SJCRH30 (cell line): Measurements from ENCODE around the gene FARS2. TPM values are rescaled to one million over a fixed set of nuclear protein-coding genes. Genes with fewer than 3 reads are reported as not detected.
A peak's percentile ranks its signal among the peaks of the same experiment; 100 is the strongest.

Experiments
- DNase-seq, 2 experiments: peaks; one replicate each; pipeline ENCODE4 v3.0.0-alpha.2; 2015 to 2020
- H3K27ac ChIP-seq: fragments of 250-450 bp; sonication (Bioruptor Pico); 2 replicates; pipeline ENCODE4 v1.5.1; 2020; ENCODE audit warnings: mild to moderate bottlenecking, moderate library complexity
- H3K27me3 ChIP-seq: fragments of 250-450 bp; sonication (Bioruptor Pico); 2 replicates; pipeline ENCODE4 v1.5.1; 2020; ENCODE audit warnings: mild to moderate bottlenecking, moderate library complexity
- H3K36me3 ChIP-seq: fragments of 250-450 bp; sonication (Bioruptor Pico); 2 replicates; pipeline ENCODE4 v1.5.1; 2020; ENCODE audit warnings: mild to moderate bottlenecking, moderate library complexity
- H3K4me1 ChIP-seq: fragments of 250-450 bp; sonication (Bioruptor Pico); 2 replicates; pipeline ENCODE4 v1.5.1; 2020; ENCODE audit warnings: mild to moderate bottlenecking, moderate library complexity
- H3K4me3 ChIP-seq: fragments of 250-450 bp; sonication (Bioruptor Pico); 2 replicates; pipeline ENCODE4 v1.5.1; 2020; ENCODE audit warnings: mild to moderate bottlenecking, moderate library complexity
- H3K9me3 ChIP-seq: fragments of 250-450 bp; sonication (Bioruptor Pico); replicated peaks from 2 replicates; pipeline ENCODE4 v1.5.1; 2020; ENCODE audit warnings: mild to moderate bottlenecking, moderate library complexity
- total RNA-seq: library from RNA; depleted of rRNA; stranded (reverse); fragments of >200 nt; shearing (Covaris generic); gene quantifications from 2 replicates; pipeline ENCODE4 v1.2.3, GENCODE V29; 2014

FARS2 gene
- total RNA-seq, 1 experiment from 2014 or later: 10.5 TPM

DNA sequence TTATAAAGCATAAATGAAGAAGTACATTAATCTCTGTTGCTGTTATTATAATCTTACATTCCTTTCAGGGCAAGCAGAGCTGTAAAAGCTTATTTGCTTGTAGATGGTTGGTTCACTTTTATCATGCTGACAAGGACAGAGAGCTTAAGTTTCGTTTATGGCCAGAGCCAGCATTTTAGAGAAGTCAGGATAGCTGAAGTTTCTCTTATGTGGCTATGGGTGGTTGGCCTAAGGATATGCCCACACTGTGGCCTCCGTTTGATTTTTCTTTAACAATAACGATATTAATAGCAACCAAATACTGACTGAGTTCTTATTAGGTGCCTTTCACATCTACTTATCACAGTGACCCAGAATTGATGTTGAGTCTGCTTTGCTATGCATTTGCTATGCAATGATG, 78.5 kb downstream of the FARS2 start:
- Histone ChIP-seq H3K27me3 (no peaks in the 10 kb centered on the region), H3K4me3 (no peak overlapping the region), H3K4me1 (peaks cover 2% of the 10 kb centered on the region; the same call in 1 of the 2 replicates), H3K36me3 (no peaks in the 10 kb centered on the region), H3K9me3 (no peaks in the 10 kb centered on the region), H3K27ac (no peak overlapping the region)
- no peak for DNase-seq

DNA sequence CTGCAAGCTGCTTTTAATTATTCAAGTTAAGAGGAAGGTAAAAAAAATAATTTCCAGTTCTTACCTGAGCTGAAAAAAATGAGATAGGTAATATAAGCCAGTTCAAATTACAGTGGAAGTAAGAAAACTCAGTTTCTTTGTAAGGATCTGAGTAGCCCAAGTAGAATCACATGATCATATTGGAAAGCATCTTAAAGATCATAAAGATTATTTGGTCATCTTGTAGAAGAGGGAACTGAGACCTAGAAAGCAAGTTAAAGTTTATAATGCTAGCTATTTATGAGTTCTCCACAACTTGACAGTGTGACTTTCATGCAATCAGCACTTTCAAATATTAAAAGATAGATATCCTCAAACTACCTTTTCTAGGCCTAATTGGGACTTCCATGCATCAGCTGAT, 80.5 kb downstream of the FARS2 start:
- Histone ChIP-seq H3K27me3 (no peaks in the 10 kb centered on the region), H3K4me3 (no peak overlapping the region), H3K27ac (no peak overlapping the region)

DNA sequence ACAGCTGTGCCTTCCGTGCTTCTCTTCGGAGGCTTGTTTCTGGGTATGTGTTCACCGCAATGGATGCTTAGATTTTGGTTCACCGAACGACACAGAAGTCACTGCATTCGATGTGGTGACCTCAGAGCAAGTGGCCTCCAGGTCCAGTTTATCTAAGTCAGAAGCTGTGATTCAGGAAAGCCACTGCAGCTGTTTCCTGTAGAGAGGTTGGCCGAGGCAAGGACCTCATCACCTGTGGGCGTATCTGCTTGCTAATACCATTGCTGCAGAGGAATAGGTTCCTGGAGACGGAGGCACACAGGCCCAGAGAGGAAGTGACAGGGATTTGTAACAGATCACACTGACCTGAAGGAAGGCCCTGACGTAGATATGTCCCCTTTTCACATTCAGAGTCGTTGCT, 82.7 kb downstream of the FARS2 start:
- H3K27ac ChIP-seq: peak overlapping the region; percentile 47

More for the DNA sequence above, 80.5 kb downstream of the FARS2 start:
- Histone ChIP-seq H3K9me3 (no peaks in the 10 kb centered on the region), H3K36me3 (no peaks in the 10 kb centered on the region), H3K4me1 (peaks cover 2% of the 10 kb centered on the region; the same call in 1 of the 2 replicates)
- no peak for DNase-seq

DNA sequence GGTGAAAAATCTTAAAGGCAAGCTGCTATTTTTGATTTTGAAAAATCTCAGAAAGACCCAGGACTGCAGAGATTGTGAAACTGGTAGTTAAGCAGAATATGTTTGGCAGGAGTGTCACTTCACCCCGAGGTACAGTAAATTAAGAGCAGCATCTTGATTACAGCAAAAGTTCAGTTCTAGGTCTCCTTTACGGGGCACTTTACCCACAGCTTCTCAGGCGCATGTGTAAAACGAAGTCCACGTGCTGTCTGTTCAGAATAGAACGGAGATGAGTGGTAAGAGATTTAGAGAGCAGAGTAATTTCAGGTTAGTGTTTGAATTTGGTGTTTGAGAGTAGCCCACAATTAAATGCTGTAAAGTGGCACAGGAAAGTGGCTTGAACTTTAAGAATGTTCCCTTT, 84.0 kb downstream of the FARS2 start:
- DNase-seq: no peak
- Histone ChIP-seq H3K9me3 (no peaks in the 10 kb centered on the region), H3K36me3 (no peaks in the 10 kb centered on the region), H3K27me3 (no peaks in the 10 kb centered on the region), H3K27ac (no peak overlapping the region), H3K4me3 (no peak overlapping the region), H3K4me1 (no peaks in the 10 kb centered on the region; the same call in 1 of the 2 replicates)

More for the DNA sequence above, 82.7 kb downstream of the FARS2 start:
- Histone ChIP-seq H3K9me3 (no peaks in the 10 kb centered on the region), H3K36me3 (no peaks in the 10 kb centered on the region), H3K4me3 (peak overlapping the region; percentile 26), H3K4me1 (no peaks in the 10 kb centered on the region; the same call in 1 of the 2 replicates), H3K27me3 (no peaks in the 10 kb centered on the region)
- peak; percentile 64 to 77 for DNase-seq

DNA sequence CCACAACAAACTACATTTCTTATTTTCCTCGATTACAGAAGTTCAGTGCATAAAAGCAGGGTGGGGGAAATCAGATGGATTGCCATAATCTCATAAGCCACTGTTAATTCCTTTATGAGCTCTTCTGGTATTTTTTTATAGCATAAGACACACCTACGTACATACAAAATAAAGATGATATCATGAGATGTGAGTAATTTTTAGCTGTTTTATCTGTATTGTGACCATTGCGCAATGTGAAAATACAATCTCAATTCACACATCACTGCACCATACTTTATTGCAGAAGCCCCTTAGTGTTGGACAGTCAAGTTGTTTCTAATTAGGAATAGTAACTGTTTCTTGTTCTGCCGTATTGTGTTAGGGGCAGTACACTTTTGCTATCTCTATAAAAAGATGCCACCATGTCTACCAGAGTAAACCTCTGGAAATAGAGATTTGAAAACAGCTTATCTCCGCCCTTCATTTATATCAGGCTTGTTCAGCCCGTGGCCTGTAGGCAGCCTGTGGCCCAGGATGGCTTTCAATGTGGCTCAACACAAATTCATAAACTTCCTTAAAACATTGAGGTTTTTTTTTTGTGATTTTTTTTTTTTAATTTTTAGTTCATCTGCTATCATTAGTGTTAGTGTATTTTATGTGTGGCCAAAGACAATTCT, 90.4 kb downstream of the FARS2 start:
- Histone ChIP-seq H3K36me3 (no peaks in the 10 kb centered on the region), H3K4me1 (no peaks in the 10 kb centered on the region), H3K9me3 (no peaks in the 10 kb centered on the region), H3K27me3 (no peaks in the 10 kb centered on the region), H3K27ac (no peak overlapping the region), H3K4me3 (no peak overlapping the region)
- DNase-seq: no peak

DNA sequence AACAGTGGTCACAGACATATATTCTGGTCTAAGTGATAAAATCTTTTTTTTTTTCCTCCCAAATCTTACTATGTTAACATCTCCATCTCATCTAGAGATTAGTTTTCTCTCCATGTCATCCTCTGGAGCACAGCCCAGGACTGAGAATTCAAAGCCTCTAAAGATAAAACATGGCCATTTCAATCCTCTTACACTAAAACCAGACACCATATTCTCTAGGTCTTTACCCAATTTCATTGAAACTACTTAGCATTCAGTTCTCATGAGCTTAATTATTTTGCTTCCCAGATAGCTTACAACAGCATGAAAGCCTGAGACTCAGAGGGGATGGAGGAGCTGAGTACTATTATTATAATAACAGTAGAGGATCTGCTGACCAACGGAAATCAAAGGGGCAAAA, 92.7 kb downstream of the FARS2 start:
- Histone ChIP-seq H3K4me3 (no peak overlapping the region), H3K9me3 (no peaks in the 10 kb centered on the region), H3K27ac (no peak overlapping the region), H3K27me3 (no peaks in the 10 kb centered on the region), H3K4me1 (no peaks in the 10 kb centered on the region), H3K36me3 (no peaks in the 10 kb centered on the region)
- DNase-seq: no peak

DNA sequence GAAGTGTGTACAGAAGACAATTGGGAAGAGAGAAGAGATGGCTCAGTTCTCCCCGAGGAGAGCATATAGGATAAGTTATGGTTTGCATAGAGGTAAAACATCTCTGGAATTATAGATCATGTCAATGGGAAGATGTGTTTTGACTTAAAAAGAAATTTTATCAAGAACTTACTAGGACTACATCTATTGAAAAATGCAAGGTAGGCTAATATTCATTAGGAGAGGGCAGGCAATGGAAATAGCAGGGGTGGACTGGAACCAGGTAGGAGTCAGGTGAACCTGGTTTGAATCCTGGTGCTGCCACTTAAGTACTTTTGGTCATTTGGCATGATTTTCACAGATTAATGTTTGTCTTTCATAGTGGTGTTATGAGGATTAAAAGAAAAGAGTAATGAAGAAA, 96.2 kb downstream of the FARS2 start:
- DNase-seq: no peak
- Histone ChIP-seq H3K36me3 (no peaks in the 10 kb centered on the region), H3K9me3 (no peaks in the 10 kb centered on the region), H3K27me3 (no peaks in the 10 kb centered on the region), H3K27ac (no peak overlapping the region), H3K4me1 (no peaks in the 10 kb centered on the region), H3K4me3 (no peak overlapping the region)

DNA sequence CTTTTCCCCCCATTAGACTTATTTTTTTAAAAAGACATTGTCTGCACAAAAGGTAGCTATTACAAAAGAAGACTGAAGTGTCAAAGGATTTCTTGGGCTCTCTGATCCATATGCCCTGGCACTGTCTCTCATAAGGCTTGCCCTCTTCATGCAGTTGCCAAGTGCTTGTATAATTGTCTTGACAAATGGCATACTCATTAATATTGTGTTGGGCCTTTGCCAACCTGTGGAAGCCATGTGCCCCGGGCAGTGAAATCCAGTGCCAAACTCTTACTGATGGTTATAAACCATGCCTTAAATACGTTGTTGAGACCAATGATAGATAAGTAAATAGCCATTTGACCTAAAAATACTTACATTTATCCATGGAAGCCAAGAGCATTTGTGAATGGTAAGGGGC, 98.1 kb downstream of the FARS2 start:
- no peak for DNase-seq
- Histone ChIP-seq H3K27ac (no peak overlapping the region), H3K4me3 (no peak overlapping the region), H3K36me3 (no peaks in the 10 kb centered on the region), H3K9me3 (no peaks in the 10 kb centered on the region), H3K27me3 (no peaks in the 10 kb centered on the region), H3K4me1 (no peaks in the 10 kb centered on the region)

DNA sequence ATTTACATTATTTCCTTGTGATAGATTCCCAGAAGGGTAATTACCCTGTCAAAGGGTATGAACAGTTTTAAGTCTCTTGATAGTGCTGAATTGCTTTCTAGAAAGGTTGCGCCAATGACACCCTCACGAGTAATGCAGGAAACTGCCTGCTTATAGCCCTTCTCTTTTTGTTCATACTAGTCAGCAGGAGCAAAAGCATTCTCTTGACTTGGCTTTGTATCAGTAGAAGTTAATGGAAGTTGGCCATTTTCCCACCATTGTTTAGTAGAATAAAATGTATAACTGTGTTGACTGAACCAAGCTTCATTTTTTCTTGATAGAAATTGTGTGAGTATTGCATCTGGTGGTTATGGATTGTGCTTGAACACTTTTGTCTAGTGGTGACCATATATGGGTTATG, 100.1 kb downstream of the FARS2 start:
- Histone ChIP-seq H3K9me3 (no peaks in the 10 kb centered on the region), H3K27me3 (no peaks in the 10 kb centered on the region), H3K4me1 (no peaks in the 10 kb centered on the region), H3K27ac (no peak overlapping the region), H3K4me3 (no peak overlapping the region), H3K36me3 (no peaks in the 10 kb centered on the region)
- no peak for DNase-seq

DNA sequence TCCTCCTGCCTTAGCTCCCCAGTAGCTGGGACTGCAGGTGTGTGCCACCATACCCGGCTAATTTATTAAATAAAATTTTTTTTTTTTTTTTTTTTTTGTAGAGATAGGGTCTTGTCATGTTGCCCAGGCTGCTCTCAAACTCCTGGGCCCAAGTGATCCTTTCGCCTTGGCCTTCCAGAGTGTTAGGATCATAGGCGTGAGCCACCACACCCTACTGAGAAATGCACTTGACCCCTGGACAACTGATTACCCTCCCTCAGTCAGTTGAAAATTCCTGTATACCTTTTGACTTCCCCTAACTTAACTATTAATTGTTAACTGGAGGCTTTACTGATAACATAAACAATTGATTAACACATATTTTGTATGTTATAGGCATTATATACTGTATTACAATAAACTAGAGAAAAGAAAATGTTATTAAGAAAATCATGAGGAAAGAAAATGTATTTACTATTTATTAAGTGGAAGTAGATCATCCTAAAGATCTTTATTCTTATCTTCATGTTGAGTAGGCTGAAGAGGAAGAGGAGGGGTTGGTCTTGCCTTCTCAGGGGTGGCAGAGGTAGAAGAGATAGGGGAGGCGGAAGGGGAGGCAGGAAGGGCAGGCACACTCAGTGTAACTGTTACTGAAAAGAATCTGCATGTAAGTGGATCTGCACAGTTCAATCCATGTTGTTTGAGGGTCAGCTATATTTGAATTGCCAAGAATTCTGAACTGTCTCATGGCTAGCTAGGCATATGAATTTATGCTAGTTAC, 104.3 kb downstream of the FARS2 start:
- H3K36me3 ChIP-seq: no peaks in the 10 kb centered on the region
- no peaks in the 10 kb centered on the region for H3K9me3 ChIP-seq
- no peaks in the 10 kb centered on the region for H3K27me3 ChIP-seq
- H3K4me3 ChIP-seq: no peak overlapping the region
- DNase-seq: no peak
- H3K4me1 ChIP-seq: peaks cover 13% of the 10 kb centered on the region
- no peak overlapping the region for H3K27ac ChIP-seq

DNA sequence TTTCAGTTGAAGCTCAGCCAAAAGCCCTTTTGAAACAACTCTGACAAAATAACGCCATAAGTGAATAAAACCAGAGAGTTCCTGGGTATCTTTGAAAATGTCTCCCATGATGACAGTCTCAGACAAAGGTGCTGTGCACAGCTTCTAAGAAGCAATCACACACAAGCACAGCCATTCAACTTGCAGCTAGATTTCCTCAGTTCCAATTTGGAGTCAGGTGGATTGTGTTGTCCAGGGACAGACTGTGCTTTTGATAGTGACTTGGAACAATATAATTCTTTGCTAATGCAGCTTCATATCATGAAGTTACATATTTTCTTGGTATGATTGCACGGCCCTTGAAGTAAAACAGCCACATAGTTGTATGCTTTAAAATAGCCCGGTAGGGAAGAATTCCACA, 105.6 kb downstream of the FARS2 start:
- peak overlapping the region; percentile 40 for H3K27ac ChIP-seq
- H3K4me1 ChIP-seq: peaks cover 13% of the 10 kb centered on the region
- H3K36me3 ChIP-seq: no peaks in the 10 kb centered on the region

DNA sequence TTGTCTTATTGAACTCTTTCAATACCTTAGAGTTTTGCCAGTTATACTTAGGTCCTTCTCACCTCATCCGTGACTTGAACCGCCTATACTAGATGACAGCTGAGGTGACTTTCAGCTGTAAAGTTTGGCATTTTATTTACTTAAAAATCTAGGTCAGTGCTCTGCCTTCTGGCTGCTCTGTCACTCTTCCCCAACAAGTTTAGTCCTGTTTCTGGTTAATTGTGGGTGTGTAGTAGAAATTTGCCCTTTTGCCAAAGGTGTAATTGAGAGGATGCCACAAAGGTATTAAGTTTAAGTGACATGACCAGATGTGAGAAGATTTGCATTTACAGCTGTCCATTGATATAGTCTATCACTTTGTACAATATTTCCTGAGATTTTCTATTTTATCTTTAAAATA, 106.2 kb downstream of the FARS2 start:
- peak; percentile 4 to 64 for DNase-seq
- no peak overlapping the region for H3K4me3 ChIP-seq
- H3K36me3 ChIP-seq: no peaks in the 10 kb centered on the region
- peaks cover 13% of the 10 kb centered on the region for H3K4me1 ChIP-seq
- H3K9me3 ChIP-seq: no peaks in the 10 kb centered on the region
- peak overlapping the region; percentile 40 for H3K27ac ChIP-seq
- no peaks in the 10 kb centered on the region for H3K27me3 ChIP-seq

More for the DNA sequence above, 105.6 kb downstream of the FARS2 start:
- DNase-seq: no peak
- no peak overlapping the region for H3K4me3 ChIP-seq
- no peaks in the 10 kb centered on the region for H3K27me3 ChIP-seq
- no peaks in the 10 kb centered on the region for H3K9me3 ChIP-seq

DNA sequence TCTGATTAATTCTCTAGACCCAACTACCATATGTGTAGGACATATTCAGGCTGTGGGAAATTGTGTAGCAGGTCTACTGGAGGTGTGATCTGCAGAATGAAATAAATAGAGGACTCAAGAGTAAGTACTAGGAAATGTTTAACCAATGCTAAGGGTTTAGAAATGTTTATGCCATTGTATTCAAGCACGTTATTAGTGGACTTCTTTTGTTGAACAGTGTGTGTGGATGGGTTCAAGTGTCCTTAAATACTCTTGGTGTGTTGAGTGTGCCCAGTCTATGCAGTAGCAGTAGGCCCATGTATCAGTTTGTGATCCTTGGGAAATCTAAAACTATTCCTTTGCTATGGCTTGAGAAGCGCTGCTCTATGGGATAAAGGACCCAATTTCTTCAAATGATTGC, 112.1 kb downstream of the FARS2 start:
- H3K4me1 ChIP-seq: no peaks in the 10 kb centered on the region
- H3K27ac ChIP-seq: no peak overlapping the region
- H3K4me3 ChIP-seq: no peak overlapping the region
- no peaks in the 10 kb centered on the region for H3K27me3 ChIP-seq
- no peak for DNase-seq
- H3K36me3 ChIP-seq: no peaks in the 10 kb centered on the region
- H3K9me3 ChIP-seq: no peaks in the 10 kb centered on the region

DNA sequence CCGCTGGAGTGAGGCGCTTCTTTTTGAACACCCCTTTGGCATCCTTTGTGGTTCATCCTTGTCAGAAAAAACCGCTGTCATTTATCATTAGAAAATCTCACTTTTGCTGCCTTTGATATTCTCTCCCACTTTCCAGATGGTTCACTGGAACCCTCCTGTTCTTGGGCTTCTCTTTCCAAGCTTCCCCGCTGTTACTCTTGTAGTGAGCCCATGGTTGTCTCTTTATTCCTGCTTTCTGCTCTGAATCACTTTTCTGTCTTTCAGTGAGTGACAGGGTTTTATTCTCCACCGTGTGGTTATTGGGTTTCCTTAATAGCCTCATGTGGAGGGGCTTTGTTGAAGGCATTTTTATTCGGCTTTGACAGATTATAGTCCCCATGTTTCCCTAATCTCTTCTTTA, 117.0 kb downstream of the FARS2 start:
- no peaks in the 10 kb centered on the region for H3K27me3 ChIP-seq
- H3K27ac ChIP-seq: no peak overlapping the region
- no peaks in the 10 kb centered on the region for H3K9me3 ChIP-seq
- H3K36me3 ChIP-seq: no peaks in the 10 kb centered on the region
- no peak for DNase-seq
- H3K4me1 ChIP-seq: no peaks in the 10 kb centered on the region
- no peak overlapping the region for H3K4me3 ChIP-seq

DNA sequence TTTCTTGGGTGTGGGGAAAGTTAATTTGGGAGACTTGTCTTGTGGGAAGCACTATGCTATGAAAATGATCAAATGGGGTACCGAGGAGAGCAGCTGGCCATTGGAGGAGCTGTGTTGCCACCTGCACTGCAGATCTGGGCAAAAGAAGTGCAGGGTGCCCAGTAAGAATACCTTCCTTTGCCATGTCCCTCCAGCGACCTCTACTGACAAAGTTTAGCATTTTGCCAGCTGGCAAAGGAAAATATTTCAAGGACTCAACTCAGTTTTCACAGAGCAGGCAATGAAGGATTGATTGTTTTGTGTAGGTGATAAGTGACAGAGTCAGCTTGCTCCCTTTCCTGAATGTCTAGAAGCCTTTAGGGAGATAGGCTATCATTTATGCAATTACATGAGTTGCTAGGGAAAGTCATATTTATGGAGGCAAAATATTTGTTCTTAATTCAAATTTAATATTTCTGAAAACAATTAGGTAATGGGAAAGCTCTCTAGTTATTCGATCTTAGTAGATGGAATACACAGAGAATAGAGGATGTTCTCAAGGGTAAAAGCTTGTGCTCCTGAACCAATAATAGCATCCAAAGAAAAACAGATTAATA, 118.4 kb downstream of the FARS2 start:
- no peaks in the 10 kb centered on the region for H3K36me3 ChIP-seq
- DNase-seq: peak; percentile 28 to 64
- no peak overlapping the region for H3K27ac ChIP-seq
- no peaks in the 10 kb centered on the region for H3K4me1 ChIP-seq
- no peaks in the 10 kb centered on the region for H3K9me3 ChIP-seq
- no peak overlapping the region for H3K4me3 ChIP-seq
- no peaks in the 10 kb centered on the region for H3K27me3 ChIP-seq
